Medulla oblongata (tissue), 1 donor: ENCODE measurements around the gene PLA2G4E.

ENCODE experiments used
- DNase-seq: peaks from one replicate; pipeline ENCODE4 v3.0.0-alpha.2; 2015; ENCODE audit errors: extremely low spot score

PLA2G4E gene

GRCh38 chr15:41992803-41993190 is 28.0 kb downstream of the PLA2G4E start:
- DNase-seq = no peak

DNA sequence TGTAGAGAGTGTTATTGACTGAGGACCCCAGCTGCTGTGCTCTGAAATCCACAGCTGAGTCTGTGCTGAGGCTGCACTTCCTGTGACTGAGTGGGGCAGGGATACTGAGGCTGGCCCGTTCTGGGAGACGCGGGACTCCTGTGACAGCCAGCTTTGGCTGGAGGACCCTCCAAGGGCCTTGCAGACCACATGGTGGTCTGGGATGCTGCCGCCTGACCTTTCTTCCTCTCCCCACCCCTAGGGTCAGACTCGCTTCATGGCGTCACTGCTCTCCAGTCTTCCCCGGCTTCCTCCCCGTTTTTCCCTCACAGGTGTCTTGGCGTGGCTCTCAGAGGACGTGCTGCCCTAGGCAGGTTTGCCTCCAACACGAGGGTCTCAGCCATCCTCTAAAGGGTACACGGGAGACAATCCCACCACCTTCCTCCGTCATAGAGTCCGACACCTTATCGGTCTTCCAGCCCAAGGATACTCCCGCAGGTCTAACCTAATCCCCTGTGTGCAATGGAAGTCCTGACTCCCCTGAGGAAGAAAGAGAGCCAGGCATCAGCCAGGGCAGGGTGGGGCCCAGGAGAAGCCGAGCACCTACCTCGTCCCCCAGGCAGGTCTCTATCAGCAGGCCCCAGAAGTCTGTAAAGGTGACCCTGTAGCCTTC is 28.6 kb downstream of the PLA2G4E start:
- DNase-seq = no peak

DNA sequence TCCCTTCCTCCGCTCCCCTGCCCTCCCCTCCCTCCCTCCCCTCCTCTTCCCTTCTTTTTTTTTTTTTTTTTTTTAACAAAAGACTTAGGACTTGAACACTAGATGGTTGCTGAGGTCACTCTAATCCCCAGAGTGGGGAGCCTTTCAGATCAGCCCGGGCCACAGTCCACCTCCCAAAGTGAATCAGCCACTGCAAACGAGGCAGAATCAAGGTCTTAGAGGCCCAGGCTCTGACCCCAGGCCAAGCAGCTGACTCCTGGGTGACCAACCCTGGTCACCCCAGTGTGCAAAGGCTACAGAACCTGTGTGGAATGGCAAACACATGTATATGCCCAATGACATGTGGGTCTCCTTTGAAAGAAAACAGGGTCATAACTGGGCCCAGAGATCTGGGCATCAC is 30.2 kb downstream of the PLA2G4E start:
- no peak for DNase-seq

DNA sequence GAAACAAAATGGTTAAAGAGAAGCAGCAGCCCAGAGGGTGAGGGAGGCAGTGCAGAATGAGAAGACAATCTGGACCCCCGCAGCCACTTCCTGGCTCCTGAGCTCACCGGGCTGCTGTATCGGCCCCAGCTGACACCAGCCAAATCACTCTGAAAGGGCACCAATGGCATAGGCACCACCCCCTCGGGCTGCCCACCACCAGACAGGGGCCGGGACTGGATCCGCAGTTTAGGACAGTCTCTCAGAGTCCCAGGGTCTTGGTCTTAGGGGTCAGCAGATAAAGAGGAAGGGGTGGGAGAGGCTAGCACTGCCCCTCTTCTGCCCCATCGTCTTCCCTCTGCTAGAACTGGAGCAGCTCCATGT is 30.6 kb downstream of the PLA2G4E start:
- no peak for DNase-seq

- DNase-seq = peak; percentile 83
These were observed 31.1 kb downstream of the PLA2G4E start for GRCh38 chr15:41989573-41990242.

DNA sequence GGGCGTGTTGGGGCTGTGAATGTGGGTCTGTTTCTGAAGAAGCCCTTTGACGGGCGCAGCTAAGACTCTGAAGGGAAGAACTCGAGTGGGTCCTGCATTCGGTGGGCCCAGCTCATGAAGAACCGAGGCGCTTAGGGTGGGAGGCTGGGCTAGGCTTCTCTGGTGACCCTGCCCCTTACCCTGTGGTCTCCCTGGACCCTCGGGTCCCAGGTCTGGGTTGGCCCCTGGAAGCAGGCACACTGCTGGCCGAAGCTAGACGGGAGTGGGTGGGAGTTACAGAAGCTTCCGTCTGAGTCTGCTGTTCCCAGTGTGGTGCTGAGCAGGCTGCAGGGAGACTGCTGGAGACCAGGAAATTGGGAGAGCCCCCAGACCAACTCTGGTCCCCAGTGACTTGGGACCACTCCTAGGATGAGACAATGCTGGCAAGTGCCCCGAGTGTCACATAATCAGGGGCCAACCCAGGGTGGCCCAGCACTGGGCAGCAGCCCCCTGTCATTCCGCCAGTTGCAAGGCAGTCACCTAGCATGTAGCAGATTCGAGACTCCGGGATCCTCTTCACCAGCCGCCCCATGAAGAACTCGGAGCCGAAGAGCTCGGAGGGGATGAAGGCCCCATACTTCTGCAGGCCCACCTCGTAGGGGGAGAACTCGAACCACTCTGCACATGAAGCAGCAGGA is 31.8 kb downstream of the PLA2G4E start:
- DNase-seq = no peak

DNA sequence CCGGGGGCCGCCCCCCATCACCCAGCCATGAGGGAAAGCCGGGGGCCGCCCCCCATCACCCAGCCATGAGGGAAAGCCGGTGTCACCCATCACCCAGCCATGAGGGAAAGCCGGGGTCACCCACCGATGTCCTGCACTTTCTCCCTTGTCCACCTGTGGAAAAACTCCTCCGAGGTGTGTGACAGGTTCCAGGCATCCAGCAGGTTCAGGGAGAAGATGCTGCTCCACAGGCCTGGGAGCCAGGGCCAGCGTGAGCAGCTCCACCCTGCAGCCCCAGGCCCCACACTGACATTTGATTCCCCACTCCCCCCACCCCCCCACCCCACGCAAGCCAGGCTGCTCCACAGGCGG is 32.9 kb downstream of the PLA2G4E start:
- DNase-seq = no peak

GRCh38 chr15:41987246-41987924 is 33.5 kb downstream of the PLA2G4E start:
- no peak for DNase-seq

DNA sequence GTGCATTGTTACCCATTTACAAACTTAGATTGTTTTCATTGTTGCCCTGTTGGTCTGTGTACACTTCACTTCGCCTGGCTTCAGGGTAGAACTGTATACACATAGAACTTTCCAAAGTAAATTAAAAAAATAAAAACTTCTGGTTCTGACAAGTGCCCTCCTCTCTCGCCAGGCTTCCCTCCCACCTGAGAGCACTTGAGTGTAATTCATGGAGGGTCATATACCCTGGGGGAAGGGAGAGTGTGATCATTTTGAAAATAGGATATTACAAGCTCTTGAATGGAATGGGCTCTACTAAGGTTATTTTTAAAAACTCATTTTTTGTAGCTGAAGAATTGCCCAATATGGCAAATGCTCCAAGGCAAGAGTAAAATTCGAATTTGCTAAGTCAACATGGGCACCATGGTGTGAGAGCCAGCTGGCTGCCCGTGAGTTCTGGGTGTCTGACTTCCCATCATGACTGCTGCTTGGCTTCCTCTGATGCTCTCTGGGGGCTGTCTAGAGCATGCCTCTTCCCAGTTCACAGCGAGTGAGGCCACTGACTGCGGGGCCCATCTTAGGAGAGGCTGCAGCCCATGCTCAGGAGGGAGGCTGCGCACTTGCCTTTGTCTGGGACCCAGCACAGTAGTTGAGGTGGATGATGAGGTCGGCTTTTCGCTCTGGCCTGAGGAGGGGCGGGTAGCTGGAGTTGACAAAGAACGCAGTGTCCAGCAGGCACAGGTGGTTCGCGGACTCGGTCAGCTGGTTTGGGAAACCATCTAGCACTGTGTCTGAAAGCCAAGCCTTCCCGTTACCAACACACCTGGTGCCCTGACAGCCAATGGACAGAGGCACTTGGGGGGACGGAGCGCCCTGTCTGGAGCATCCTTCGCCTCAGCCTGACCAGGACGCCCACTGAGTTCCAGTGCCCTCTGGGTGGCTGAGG is 35.3 kb downstream of the PLA2G4E start:
- DNase-seq = no peak

GRCh38 chr15:41984622-41985021 is 36.2 kb downstream of the PLA2G4E start:
- DNase-seq = no peak

DNA sequence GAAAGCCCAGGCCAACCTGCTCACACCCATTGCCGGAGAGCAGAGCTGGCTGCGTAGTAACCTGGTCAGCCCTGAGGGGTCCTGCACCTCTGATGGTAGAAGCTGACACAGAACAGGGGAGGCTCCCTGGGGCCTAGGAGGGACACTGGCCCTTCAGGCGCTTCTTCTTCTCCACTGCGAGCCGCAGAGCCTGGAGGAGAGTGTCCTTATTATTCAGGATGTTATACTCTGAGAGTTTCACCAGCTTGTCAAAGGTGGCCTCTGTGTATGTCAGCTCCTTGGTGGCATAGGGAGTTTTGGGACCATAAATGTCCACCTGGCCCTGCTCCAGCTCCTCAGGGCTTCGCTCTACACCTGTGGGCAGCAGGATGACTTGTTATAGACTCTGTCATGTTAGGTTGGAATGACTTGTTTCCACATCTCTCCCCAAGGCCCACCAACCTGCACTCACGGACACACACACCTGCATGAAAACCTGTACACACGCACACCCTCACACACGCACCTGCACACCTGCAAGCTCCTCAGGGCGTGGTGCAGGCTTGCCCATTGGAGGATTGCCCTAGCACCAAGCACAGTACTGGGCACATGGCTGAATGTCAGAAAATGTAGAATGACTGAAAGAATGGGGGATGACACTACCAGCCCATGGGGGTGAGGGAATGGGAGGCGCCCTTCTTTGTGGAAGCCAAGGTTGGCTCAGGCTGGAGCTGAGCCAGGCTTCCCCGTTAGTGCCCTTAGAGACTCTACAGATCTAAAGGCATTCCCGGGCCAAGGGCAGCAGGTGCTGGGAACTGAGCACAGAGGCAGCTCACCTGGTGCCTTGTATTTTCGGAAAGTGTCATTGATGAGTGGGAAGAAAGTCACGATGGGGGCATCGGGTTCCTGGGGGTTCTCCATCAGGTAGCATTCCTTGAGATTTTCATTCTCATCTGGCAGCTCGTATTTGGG is 36.9 kb downstream of the PLA2G4E start:
- DNase-seq = no peak

- no peak for DNase-seq
These were observed 37.6 kb downstream of the PLA2G4E start for GRCh38 chr15:41983221-41983620.

DNA sequence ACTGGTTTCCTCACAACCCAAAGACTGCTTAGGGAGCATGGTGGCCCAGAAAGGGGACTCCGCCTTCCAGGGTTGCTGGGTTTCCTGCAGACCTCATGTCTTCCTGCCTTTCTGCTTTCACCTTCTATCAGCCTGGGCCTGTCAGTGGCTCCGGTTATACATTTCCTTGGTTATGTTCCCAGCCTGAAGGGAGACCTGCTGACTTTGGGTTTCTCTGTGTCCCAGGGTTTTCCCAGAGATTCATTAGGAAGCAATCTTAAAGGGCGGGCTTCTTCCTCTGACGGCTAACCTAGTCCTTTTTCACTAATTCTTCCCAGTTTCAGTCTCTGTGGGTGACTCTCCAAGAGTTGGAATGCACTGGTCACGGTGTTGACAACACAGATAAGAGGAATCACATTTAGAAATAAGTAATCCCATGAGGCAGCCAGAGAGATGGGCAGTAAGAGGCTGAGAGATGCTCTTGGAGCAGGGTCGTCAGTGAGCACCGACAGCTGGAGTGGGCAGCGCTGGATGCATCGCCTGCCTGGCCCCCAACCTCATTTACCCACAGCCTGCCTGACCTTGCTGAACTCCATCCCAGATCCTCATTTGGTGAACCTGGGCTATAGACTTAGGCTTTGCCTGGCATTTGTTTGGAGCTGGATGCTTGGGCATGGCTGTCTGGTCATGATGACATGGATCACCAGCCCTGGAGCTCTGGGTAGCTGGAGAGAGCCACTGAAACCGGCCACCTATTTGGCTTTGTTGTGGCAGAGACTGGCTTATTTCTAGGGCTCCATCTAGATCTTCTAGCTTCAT is 38.5 kb downstream of the PLA2G4E start:
- DNase-seq = no peak

- DNase-seq = no peak
These were observed 39.3 kb downstream of the PLA2G4E start for GRCh38 chr15:41981371-41982132.

GRCh38 chr15:41980654-41981323 is 40.1 kb downstream of the PLA2G4E start:
- no peak for DNase-seq

DNA sequence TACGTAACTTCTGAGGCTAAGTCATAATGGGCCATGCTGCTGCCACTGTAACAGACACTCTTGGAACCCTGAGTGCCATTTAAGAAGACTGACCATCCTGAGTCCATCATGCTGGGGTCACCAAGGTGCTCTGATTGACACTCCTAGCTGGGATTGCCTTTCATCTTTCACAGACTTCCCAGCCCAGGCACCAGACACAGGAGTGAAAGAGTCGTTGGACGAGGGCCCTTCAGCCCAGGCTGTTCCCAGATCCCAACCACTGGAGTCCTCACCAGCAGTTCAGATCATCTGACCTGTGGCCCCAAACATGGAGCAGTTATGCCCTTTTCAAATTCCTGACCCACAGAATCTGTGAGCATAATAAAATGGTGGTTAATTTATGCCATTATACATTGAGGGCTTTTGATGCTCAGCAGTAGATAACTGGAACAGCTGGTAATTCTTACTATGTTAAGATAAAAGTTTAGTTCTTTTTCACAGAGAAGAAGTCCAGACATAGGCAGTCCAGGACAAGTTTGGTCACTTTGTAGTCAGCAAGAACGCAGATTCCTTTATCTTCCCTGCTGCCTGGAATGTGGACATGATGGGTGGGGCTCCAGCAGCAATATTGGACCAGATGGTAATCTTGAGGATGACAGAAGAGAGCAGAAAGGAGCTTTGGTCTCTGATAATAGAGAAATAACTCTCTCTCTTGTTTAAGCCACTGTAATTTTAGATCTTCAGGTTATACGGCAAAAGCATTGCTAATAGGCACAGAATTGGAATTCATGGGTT is 41.2 kb downstream of the PLA2G4E start:
- no peak for DNase-seq

DNA sequence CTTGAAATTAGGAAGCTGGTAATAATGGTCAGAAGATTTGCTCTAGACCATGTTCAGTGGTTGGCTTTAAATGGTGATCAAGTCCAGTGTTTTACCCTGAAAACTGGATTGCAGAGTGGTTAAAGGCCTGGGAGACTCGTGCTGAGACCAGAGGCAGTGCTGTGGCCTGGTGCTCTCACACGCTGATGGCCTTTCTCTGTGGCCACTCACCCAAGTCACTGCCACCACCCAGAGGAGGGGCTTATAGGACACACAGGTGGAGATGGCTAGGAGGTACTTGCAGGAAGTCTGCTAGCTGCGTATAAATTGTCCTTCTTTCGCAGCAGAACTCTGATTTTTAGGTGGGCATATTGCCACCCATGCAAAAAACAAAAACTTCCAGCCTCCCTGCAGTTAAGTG is 42.3 kb downstream of the PLA2G4E start:
- no peak for DNase-seq
